ENCODE measurements around the gene LEF1. TPM values are rescaled to one million over a fixed set of nuclear protein-coding genes. Genes with fewer than 3 reads are reported as not detected.
A peak's percentile ranks its signal among the peaks of the same experiment; 100 is the strongest.

Gene LEF1
- total and polyA plus RNA-seq, 2 of the 8 experiments (the other 6 are each of a cell fraction or from before 2014, with no cell fraction given): 2.6 to 5.2 TPM

- WGBS, 2 experiments (ENCODE audit: extremely low coverage in 1 of 2, insufficient coverage in 1 of 2, insufficient read length in 1 of 2, insufficient replicate concordance in 2 of 2, low coverage in 1 of 2, low lambda C conversion rate in 2 of 2, missing lambda C conversion rate in 1 of 2): 61% methylated on average over 5 of the region's 5 CpGs; no CpG with 5 or more reads in 1 of the 2 experiments
- no peak for DNase-seq (ENCODE audit: low read depth in 1 of 2, low spot score in 2 of 2)
- no peak overlapping the region for H3K56ac ChIP-seq (replicated peaks; ENCODE audit: insufficient read length, low read depth, low read length)
- H3K23me2 ChIP-seq (ENCODE audit: low read depth, low read length): no peaks in the 10 kb centered on the region; the same call in 1 of the 2 replicates
- H3K4me1 ChIP-seq (replicated peaks in 1 of 4; ENCODE audit: control insufficient read depth in 3 of 4, insufficient read depth in 4 of 4, low read length in 3 of 4): peaks cover 0 to 12% (median 9%) of the 10 kb centered on the region in 4 experiments; a peak in 5 of 7 replicates
- no peak overlapping the region for H2BK5ac ChIP-seq (ENCODE audit: low read depth, low read length)
- H3K79me2 ChIP-seq (ENCODE audit: control insufficient read depth in 1 of 2, insufficient read depth in 2 of 2, low read length in 2 of 2): no peaks in the 10 kb centered on the region
- 0 out of 2 replicates have a peak overlapping the region, but pooled peaks have one; percentile 21 for H2AFZ ChIP-seq (ENCODE audit: low read length)
- no peak overlapping the region for H2BK15ac ChIP-seq (ENCODE audit: low read length)
- no peak overlapping the region for H3K14ac ChIP-seq (ENCODE audit: insufficient read length)
- no peak overlapping the region for H4K91ac ChIP-seq (replicated peaks; ENCODE audit: insufficient read length, low read length)
- CTCF ChIA-PET (ENCODE audit: partially characterized antibody): interaction anchor here (0.5 to 2.4 kb wide), 7 partner anchors 11 to 459 kb away, joined by 3 to 8 read pairs (median 3); no protein-coding TSS in a partner anchor
- no peak overlapping the region for H3K27ac ChIP-seq (ENCODE audit: low read depth, low read length)
- no peak for FAIRE-seq
- H3K4me2 ChIP-seq (ENCODE audit: insufficient read depth in 1 of 2, low read depth in 2 of 2, low read length in 2 of 2): no peak overlapping the region
- no peak overlapping the region; the same call in 1 of the 2 replicates for H3K18ac ChIP-seq (ENCODE audit: extremely low read depth, low read length)
- no peak overlapping the region for H2BK120ac ChIP-seq (replicated peaks; ENCODE audit: low read depth, low read length)
- H3K4ac ChIP-seq (replicated peaks; ENCODE audit: insufficient read length, low read depth, low read length): no peak overlapping the region
- no peak overlapping the region for H4K8ac ChIP-seq (ENCODE audit: extremely low read depth, insufficient read depth, low read length)
- H3K9me3 ChIP-seq (ENCODE audit: insufficient read depth in 2 of 2, low read depth in 1 of 2, low read length in 1 of 2): no peaks in the 10 kb centered on the region
- no peak overlapping the region for H3K4me3 ChIP-seq (ENCODE audit: extremely low read depth in 1 of 4, insufficient read depth in 2 of 4, low read depth in 3 of 4, low read length in 4 of 4)
- no peak overlapping the region for H3K23ac ChIP-seq (ENCODE audit: insufficient read length)
- H3K9ac ChIP-seq (replicated peaks in 1 of 4; ENCODE audit: extremely low read depth in 1 of 4, low read depth in 3 of 4, low read length in 3 of 4): 0 out of 7 replicates have a peak overlapping the region, but pooled peaks of 1 of the 4 experiments have one; percentile 22
- H3K27me3 ChIP-seq (replicated peaks in 1 of 4; ENCODE audit: control insufficient read depth in 3 of 4, extremely low read depth in 1 of 4, insufficient read depth in 3 of 4, low read length in 3 of 4): no peaks in the 10 kb centered on the region
- H4K5ac ChIP-seq (ENCODE audit: insufficient read length, low read depth, low read length): no peak overlapping the region
- no peak overlapping the region for H2BK12ac ChIP-seq (ENCODE audit: low read depth, low read length)
- no peaks in the 10 kb centered on the region for H3K79me1 ChIP-seq (ENCODE audit: low read depth, low read length)
- POLR2A ChIA-PET (ENCODE audit: partially characterized antibody): no interaction called here
- no peak overlapping the region for H2AK5ac ChIP-seq (ENCODE audit: low read depth, low read length)
- H4K20me1 ChIP-seq (replicated peaks in 1 of 2; ENCODE audit: control insufficient read depth in 1 of 2, insufficient read depth in 2 of 2, low read length in 2 of 2): no peaks in the 10 kb centered on the region
- TF ChIP-seq CHD2 (IDR thresholded peaks at IDR 0.05; ENCODE audit: low read length) (no peak), FOSL1 (IDR thresholded peaks at IDR 0.05; ENCODE audit: insufficient read depth, low read depth, low read length) (no peak), SIX5 (IDR thresholded peaks at IDR 0.05; ENCODE audit: low read depth, low read length) (no peak), BRCA1 (IDR thresholded peaks at IDR 0.05; ENCODE audit: low read depth, low read length) (no peak), HDAC2 (IDR thresholded peaks at IDR 0.05; ENCODE audit: borderline replicate concordance in 1 of 2, low read depth in 2 of 2, low read length in 2 of 2) (no peak), GABPA (IDR thresholded peaks at IDR 0.05; ENCODE audit: borderline replicate concordance, insufficient read depth, low read length) (no peak), EGR1 (IDR thresholded peaks at IDR 0.05; ENCODE audit: borderline replicate concordance, low read depth, low read length) (no peak), CTCF (IDR thresholded peaks at IDR 0.05; ENCODE audit: control extremely low read depth in 1 of 3, insufficient read depth in 1 of 3, low read depth in 1 of 3, low read length in 3 of 3) (no peak), KDM4A (IDR thresholded peaks at IDR 0.05; ENCODE audit: low read depth, low read length, severe bottlenecking) (no peak)
- H2BK20ac ChIP-seq (ENCODE audit: low read length): no peak overlapping the region
- H3K36me3 ChIP-seq (ENCODE audit: control insufficient read depth in 2 of 4, insufficient read depth in 4 of 4, low read length in 3 of 4): no peaks in the 10 kb centered on the region
Observed at GRCh38 chr4:108113229-108113628, 55.5 kb downstream of the LEF1 start.

Measured in H1 (cell line).